GM21529 (cell line): ENCODE results near the gene C17orf50.

Source experiments
- ATAC-seq: cut with Tn5 transposase; IDR thresholded peaks from one replicate; pipeline ENCODE4 v1.9.1; 2021; ENCODE audit not compliant: unreplicated experiment

C17orf50 gene

GRCh38 chr17:35780950-35781349, 20.3 kb downstream of the C17orf50 start:
- no peak for ATAC-seq

- ATAC-seq = no peak
Measured at GRCh38 chr17:35784895-35785294, 24.2 kb downstream of the C17orf50 start.

GRCh38 chr17:35786941-35787432, 26.3 kb downstream of the C17orf50 start:
- ATAC-seq = no peak

- no peak for ATAC-seq
Measured at GRCh38 chr17:35788477-35789368, 28.0 kb downstream of the C17orf50 start.

- ATAC-seq = no peak
Measured at GRCh38 chr17:35790841-35791240, 30.2 kb downstream of the C17orf50 start.

GRCh38 chr17:35791681-35792350, 31.1 kb downstream of the C17orf50 start:
- ATAC-seq = no peak

GRCh38 chr17:35793257-35793656, 32.6 kb downstream of the C17orf50 start:
- ATAC-seq = no peak

GRCh38 chr17:35795007-35795870, 34.6 kb downstream of the C17orf50 start, which contains the start of gene MMP28:
Gene MMP28 (minus strand): TSS chr17:35795641. CDS start chr17:35795377, 264 bp downstream.
- no peak for ATAC-seq

GRCh38 chr17:35795871-35796265, 35.2 kb downstream of the C17orf50 start:
- no peak for ATAC-seq

GRCh38 chr17:35796942-35797341, 36.3 kb downstream of the C17orf50 start:
- ATAC-seq = no peak

GRCh38 chr17:35797370-35797769, 36.7 kb downstream of the C17orf50 start:
- ATAC-seq = no peak

GRCh38 chr17:35797918-35798317, 37.2 kb downstream of the C17orf50 start:
- ATAC-seq = no peak

- ATAC-seq = no peak
Measured at GRCh38 chr17:35799942-35800341, 39.3 kb downstream of the C17orf50 start.

- ATAC-seq = no peak
Measured at GRCh38 chr17:35801583-35802224, 41.0 kb downstream of the C17orf50 start.

- no peak for ATAC-seq
Measured at GRCh38 chr17:35804658-35805192, 44.0 kb downstream of the C17orf50 start.

GRCh38 chr17:35807371-35808144, 46.9 kb downstream of the C17orf50 start:
- ATAC-seq = no peak

GRCh38 chr17:35808240-35808961, 47.7 kb downstream of the C17orf50 start:
- no peak for ATAC-seq

- ATAC-seq = peak; percentile 89
Measured at GRCh38 chr17:35808962-35809854, 48.5 kb downstream of the C17orf50 start, which contains the start of gene TAF15. Gene TAF15 (plus strand): TSS chr17:35809484. CDS start chr17:35809570, 86 bp downstream.
